Muscle layer of colon (tissue), 2 donors: ENCODE results near the gene SLC12A8.
A peak's percentile ranks its signal among the peaks of the same experiment; 100 is the strongest.

Experiments used
- H3K27ac ChIP-seq: one replicate; pipeline ENCODE4 v1.7.0; 2013; ENCODE audit warnings: low read depth, mild to moderate bottlenecking, low read length, moderate library complexity
- H3K27me3 ChIP-seq, 2 donors: one replicate each; pipeline ENCODE4 v1.7.0; 2013; ENCODE audit warnings: low read length in 2 of 2, mild to moderate bottlenecking in 2 of 2; ENCODE audit not compliant: insufficient read depth in 2 of 2, control insufficient read depth in 1 of 2
- H3K36me3 ChIP-seq: one replicate; pipeline ENCODE4 v1.7.0; 2013; ENCODE audit warnings: mild to moderate bottlenecking, low read length; ENCODE audit not compliant: insufficient read depth
- H3K4me1 ChIP-seq: one replicate; pipeline ENCODE4 v1.7.0; 2013; ENCODE audit warnings: mild to moderate bottlenecking, low read length; ENCODE audit not compliant: insufficient read depth
- H3K4me3 ChIP-seq, 2 donors: one replicate each; pipeline ENCODE4 v1.7.0; 2013; ENCODE audit warnings: low read length in 2 of 2, low read depth in 1 of 2, mild to moderate bottlenecking in 1 of 2, moderate library complexity in 1 of 2
- H3K9ac ChIP-seq: one replicate; pipeline ENCODE4 v1.7.0; 2013; ENCODE audit warnings: low read length
- H3K9me3 ChIP-seq: one replicate; pipeline ENCODE4 v1.7.0; 2013; ENCODE audit warnings: mild to moderate bottlenecking, low read length
- donor health status: abdominal sarcoma.
- donor health status: Adenocarcinoma of cecum.

Gene SLC12A8

DNA sequence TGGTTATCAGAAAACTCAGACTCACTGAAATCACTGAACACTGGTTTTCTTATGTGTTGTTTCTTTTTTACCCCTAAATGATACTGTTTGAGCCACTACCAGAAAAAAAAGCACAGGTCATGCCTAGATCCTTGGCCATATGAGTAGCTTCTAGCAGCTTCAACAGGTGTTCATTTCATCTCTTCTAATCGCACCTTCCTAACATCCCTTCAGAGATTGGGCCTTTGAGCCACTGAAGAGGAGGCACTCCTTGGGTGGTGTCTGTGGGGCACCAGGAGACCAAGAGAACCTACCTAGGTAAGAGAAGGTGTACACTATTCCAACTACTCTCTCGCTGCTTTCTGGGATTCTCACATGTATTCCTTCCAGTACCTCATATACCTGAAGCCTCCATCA, 159.2 kb downstream of the SLC12A8 start:
- peak overlapping the region; percentile 95 for H3K27ac ChIP-seq
- peak overlapping the region in 1 of 2 donors; percentile 54 for H3K4me3 ChIP-seq
- H3K27me3 ChIP-seq, result no peaks in the 10 kb centered on the region
- peaks cover 78% of the 10 kb centered on the region for H3K4me1 ChIP-seq
- no peaks in the 10 kb centered on the region for H3K36me3 ChIP-seq
- no peaks in the 10 kb centered on the region for H3K9me3 ChIP-seq
- peak overlapping the region; percentile 80 for H3K9ac ChIP-seq

DNA sequence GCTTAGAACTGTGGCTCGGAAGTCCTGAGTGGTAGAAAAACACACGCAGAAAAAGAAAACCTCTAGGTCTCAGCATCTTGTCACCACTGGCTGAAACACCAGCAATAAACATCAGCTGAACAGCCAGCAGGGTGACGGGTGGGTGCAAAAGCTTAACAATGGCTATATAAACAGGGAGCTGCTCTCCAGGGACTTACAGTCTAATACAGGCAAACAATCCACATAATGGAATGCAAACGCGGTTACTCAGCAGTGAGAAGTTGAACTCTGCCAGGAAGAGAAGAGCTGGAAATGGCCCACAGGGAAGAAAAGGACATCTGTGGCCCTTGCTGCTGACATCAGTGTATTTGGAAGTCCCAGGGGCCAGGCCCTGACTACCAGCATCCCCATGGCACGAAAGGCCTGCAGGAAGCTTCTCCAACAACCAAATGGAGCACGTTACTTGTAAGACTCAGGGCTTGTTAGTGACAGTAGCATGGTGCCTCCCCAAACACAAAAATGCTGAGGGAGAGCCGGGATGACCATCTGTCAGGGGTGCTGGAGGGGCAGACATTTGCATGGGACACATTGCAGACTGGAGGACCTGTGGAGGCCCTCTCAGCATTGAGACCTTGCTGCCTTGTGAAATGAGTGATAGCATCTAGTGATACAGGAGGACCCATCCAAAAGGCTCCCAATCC, 159.8 kb downstream of the SLC12A8 start:
- H3K27me3 ChIP-seq, result no peaks in the 10 kb centered on the region
- H3K4me1 ChIP-seq, result peaks cover 78% of the 10 kb centered on the region
- no peaks in the 10 kb centered on the region for H3K9me3 ChIP-seq
- peak overlapping the region; percentile 18 to 54 for H3K4me3 ChIP-seq
- H3K27ac ChIP-seq, result peak overlapping the region; percentile 95
- H3K36me3 ChIP-seq, result no peaks in the 10 kb centered on the region
- H3K9ac ChIP-seq, result peak overlapping the region; percentile 24

DNA sequence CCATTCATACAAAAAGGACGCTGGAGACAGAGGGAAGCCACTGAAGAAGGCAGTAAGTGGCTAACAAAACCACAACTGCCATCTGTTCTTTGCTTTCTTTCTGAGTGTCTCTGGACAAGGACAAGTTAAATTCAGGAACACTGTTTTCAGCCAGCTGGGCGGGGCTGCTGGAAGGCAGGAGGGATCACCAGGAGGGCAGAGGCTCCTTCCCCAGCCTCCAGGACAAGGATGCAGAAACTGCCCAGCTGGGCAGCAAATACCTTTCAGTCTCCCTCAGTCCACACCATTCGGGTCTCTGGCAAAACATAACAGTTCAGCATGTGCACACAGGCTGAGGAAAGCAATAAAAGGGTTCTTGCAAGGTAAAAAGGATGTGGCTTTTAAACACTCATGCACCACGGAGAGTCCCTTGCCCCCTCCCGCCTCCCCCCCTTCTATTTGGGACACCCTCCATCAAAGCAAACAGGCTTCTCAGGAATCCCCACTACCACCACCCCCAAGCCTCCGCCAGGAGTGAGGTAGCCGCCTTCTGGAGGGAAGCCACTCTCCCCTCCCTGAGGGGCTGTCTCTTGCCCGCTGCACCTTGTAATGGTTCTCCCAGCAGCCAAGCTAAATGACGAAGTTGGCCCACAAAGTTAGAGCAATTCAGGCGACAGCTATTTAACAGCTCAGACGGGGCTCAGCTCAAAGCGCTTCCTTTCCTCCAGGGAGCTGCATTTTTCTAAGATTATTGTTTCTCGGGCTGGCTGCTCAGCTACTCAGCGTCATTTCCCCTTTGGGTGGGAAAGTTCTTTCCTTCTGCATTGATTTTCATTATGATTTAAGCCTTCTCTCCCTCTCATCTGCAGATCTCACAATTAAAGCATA, 160.6 kb downstream of the SLC12A8 start:
- Histone ChIP-seq H3K9me3 (no peaks in the 10 kb centered on the region), H3K4me3 (peak overlapping the region; percentile 18 to 54), H3K27me3 (no peaks in the 10 kb centered on the region), H3K9ac (peak overlapping the region; percentile 24), H3K27ac (peak overlapping the region; percentile 95), H3K36me3 (peaks cover 5% of the 10 kb centered on the region), H3K4me1 (peaks cover 80% of the 10 kb centered on the region)

DNA sequence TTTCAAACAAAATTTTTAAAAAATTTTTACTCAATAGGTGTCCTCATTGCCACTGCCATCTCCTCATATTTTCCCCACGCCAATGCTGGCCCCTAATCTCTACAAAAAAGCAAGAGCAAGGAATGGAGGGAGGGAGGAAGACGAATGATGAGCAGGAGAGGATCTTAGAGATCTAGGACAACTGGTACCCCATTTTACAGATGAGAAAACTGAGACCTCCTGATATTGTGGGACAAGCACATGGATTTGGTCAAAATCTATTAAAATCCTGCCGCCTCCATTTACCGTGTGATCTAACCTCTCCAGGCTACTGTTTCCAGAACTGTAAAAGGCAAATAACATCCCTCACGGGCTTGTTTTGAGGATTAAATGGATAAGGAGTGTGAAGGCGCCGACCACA, 161.3 kb downstream of the SLC12A8 start:
- H3K4me1 ChIP-seq, result peaks cover 77% of the 10 kb centered on the region
- H3K27ac ChIP-seq, result peak overlapping the region; percentile 95
- H3K9ac ChIP-seq, result no peak overlapping the region
- H3K9me3 ChIP-seq, result no peaks in the 10 kb centered on the region
- H3K36me3 ChIP-seq, result peaks cover 10% of the 10 kb centered on the region
- no peak overlapping the region for H3K4me3 ChIP-seq
- no peaks in the 10 kb centered on the region for H3K27me3 ChIP-seq

DNA sequence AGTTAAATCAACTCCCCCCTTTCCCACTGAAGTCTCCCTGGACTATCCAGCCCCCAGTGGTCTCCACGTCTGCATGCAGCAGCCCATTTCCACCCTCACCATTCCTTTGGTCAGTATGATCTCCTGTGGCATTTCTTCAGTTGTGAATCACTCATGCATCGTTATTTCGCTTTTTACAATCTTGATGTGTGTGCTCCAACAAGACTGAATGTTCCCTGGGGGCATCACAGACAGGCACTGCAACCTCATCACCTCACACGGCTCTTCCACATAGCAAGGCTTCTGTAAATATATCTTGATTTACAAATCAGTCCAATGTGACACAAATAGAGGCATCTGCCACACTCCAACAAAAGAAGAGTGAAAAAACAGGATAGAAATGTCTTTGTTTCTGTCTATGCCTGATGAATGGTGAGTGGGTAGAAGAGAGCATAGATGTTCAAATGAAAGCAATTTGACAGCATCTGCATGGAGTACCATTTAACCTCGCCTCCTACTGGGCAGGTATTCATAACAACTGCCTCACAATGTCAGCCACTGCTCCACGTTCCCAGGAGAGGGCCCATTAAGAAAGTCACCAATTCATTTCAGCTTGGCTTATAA, 162.0 kb downstream of the SLC12A8 start:
- no peaks in the 10 kb centered on the region for H3K9me3 ChIP-seq
- H3K27ac ChIP-seq, result peak overlapping the region; percentile 37
- peaks cover 81% of the 10 kb centered on the region for H3K4me1 ChIP-seq
- no peaks in the 10 kb centered on the region for H3K27me3 ChIP-seq
- H3K9ac ChIP-seq, result no peak overlapping the region
- H3K36me3 ChIP-seq, result peaks cover 10% of the 10 kb centered on the region
- no peak overlapping the region for H3K4me3 ChIP-seq

DNA sequence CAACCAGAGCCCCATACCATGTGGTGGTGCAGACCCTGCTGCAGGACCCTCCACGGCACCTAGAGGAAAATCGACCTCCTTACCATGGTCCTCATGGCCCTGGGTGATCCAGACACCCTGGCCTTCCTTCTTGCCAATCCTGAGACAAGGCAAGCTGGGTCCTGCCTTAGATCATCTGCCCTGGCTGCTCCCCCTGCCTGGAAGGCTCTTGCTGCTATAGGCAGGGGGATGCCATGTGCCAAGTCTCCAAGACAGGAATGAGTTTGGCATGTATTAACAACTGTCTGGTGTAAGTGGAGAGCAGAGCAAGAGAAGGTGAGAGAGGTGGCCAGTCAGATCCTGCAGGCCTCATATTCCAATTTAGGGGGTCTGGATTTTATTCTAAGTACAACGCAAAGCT, 164.3 kb downstream of the SLC12A8 start:
- no peak overlapping the region for H3K9ac ChIP-seq
- H3K36me3 ChIP-seq, result peaks cover 10% of the 10 kb centered on the region
- peaks cover 94% of the 10 kb centered on the region for H3K4me1 ChIP-seq
- peak overlapping the region in 1 of 2 donors; percentile 4 for H3K4me3 ChIP-seq
- no peaks in the 10 kb centered on the region for H3K9me3 ChIP-seq
- H3K27me3 ChIP-seq, result no peaks in the 10 kb centered on the region
- peak overlapping the region; percentile 27 for H3K27ac ChIP-seq

DNA sequence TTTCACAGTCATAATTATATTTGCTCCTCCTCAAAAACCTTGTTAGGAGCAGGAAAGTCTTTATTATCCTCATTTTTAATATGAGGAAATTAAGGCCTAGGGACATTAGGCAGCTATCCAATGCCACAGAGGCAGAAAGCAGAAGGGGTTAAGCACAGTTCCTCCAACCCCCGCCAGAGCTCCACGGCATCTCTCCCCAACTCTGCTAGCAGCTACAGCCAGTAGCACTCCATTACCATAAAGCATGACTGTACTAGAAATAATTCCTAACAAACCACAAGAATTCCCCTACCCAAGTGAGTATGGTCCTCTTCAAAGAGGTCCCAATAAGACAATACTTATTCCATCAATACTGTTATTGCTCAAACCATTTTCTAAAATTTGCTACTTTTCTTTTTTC, 166.6 kb downstream of the SLC12A8 start:
- Histone ChIP-seq H3K9ac (no peak overlapping the region), H3K4me3 (no peak overlapping the region), H3K27ac (no peak overlapping the region), H3K36me3 (peaks cover 10% of the 10 kb centered on the region), H3K9me3 (no peaks in the 10 kb centered on the region), H3K4me1 (peaks cover 82% of the 10 kb centered on the region), H3K27me3 (no peaks in the 10 kb centered on the region)

DNA sequence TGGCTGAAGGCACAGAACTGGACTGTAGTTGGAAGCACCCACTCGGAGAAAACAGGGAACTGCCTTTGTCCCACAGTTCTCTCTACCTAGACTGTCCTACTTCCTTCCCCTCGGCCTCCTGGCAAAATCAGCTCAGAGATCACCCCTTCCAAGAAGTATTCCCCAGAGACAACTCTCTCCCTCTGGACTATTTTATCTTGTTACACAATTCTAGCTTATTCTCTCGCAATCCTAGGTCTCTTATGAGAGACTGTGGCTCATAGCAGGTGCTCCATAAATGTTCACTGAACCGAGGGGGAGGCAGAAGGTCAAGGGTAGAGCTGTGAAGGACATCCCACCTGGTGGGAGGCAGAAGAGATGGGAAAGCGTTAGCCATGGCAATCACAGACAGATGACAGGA, 167.4 kb downstream of the SLC12A8 start:
- H3K9ac ChIP-seq, result no peak overlapping the region
- no peak overlapping the region for H3K27ac ChIP-seq
- H3K9me3 ChIP-seq, result no peaks in the 10 kb centered on the region
- no peaks in the 10 kb centered on the region for H3K27me3 ChIP-seq
- peaks cover 10% of the 10 kb centered on the region for H3K36me3 ChIP-seq
- peaks cover 81% of the 10 kb centered on the region for H3K4me1 ChIP-seq
- no peak overlapping the region for H3K4me3 ChIP-seq

DNA sequence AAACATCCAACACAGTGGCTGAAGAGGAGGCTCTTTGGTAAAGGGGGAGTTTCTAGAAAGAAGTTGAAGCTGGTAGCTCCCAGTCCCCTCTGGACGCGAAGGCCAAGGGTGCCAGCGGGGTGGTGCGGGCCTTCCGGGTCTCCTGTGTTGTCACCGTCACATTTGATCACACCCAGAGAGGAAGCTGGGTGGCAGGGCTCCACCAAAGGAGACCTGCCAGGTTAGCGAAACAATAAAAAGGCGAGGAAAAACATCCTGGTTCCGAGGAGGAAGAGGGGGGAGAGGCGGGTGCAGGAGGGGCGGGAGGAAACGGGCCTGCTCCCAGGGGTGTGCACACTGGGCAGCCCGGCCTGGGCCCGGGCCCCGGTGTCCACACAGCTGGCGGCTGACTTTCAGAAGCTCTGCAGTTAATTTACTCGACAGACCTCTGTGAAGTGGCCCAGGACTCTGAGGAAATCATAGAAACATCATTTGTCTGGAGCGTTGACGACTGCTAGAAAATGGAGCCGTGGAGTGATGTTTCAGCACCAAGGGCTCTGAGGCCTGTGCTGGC, 168.9 kb downstream of the SLC12A8 start:
- Histone ChIP-seq H3K27me3 (no peaks in the 10 kb centered on the region), H3K9me3 (no peaks in the 10 kb centered on the region), H3K9ac (no peak overlapping the region), H3K27ac (peak overlapping the region; percentile 68), H3K4me1 (peaks cover 82% of the 10 kb centered on the region), H3K36me3 (peaks cover 10% of the 10 kb centered on the region), H3K4me3 (no peak overlapping the region)

DNA sequence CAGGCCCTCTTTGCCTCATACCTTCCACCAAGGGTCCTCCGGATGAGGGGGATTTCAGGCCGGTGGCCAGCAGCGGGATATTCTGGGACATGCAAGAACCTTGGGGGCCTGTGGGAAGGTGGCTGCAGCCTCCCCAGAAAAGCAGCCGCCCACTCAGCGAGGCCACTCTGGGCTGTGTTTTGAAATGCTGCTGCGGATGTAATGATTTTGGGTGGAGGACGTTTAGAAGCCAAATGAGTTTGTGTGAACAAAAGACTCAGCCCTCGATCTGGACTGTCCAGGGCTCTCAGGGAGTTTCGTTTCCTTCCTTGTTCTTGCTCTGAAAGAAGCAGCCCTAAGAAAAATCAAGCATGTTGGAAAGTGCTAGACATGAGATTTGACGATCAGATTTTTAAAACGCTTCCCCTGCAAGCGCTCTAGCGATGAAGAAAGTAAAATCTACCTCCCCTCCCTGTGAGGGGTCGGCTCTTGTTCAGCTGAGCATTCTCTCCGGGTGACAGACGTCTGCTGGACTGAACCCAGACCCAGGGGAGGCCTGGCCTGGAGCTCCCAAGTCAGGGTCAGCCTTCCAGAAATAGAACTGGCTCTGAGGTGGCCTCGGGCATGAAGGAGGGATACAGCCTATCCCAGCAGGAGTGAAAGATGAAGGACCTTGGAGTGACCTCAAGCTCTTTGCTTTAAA, 169.7 kb downstream of the SLC12A8 start:
- Histone ChIP-seq H3K27ac (peak overlapping the region; percentile 68), H3K4me3 (peak overlapping the region in 1 of 2 donors; percentile 42), H3K9me3 (no peaks in the 10 kb centered on the region), H3K36me3 (peaks cover 10% of the 10 kb centered on the region), H3K27me3 (no peaks in the 10 kb centered on the region), H3K4me1 (peaks cover 75% of the 10 kb centered on the region), H3K9ac (peak overlapping the region; percentile 5)
